CD4-positive, alpha-beta T cell treated with Interleukin-4 for 1 hour (primary cell): Measurements from ENCODE around the gene DCTD.
"Not testable (repeated sequence)": the region's sequence is repeated elsewhere in the genome, so short reads cannot be mapped to it uniquely, and the experiment has no call there.

Source experiments
- DNase-seq, 2 donors: peaks; one replicate each; pipeline ENCODE4 v3.0.0-alpha.2; 2020 to 2022

DCTD gene

DNA sequence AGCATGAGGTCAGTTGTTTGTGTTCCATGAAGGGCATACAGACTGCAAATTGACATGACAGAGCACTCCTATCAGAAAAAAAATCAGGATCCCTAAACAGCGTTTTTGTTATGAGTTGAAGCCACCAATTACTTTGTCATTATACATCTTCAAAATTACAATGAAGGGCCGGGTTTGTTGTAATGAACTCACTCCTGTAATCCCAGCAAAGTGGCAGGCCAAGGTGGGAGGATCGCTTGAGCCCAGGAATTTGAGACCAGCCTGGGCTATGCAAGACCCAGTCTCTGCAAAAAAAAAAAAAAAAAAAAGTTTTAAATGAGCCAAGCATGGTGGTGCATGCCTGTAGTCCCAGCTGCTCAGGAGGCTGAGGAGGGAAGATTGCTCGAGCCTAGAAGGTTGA, 3.5 kb upstream of the DCTD start:
- no peak for DNase-seq

- DNase-seq, result peak; percentile 24 to 71
These were observed 1.7 kb upstream of the DCTD start for GRCh38 chr4:182918791-182919302.

GRCh38 chr4:182918044-182918607, 940 bp upstream of the DCTD start:
- DNase-seq, result no peak

DNA sequence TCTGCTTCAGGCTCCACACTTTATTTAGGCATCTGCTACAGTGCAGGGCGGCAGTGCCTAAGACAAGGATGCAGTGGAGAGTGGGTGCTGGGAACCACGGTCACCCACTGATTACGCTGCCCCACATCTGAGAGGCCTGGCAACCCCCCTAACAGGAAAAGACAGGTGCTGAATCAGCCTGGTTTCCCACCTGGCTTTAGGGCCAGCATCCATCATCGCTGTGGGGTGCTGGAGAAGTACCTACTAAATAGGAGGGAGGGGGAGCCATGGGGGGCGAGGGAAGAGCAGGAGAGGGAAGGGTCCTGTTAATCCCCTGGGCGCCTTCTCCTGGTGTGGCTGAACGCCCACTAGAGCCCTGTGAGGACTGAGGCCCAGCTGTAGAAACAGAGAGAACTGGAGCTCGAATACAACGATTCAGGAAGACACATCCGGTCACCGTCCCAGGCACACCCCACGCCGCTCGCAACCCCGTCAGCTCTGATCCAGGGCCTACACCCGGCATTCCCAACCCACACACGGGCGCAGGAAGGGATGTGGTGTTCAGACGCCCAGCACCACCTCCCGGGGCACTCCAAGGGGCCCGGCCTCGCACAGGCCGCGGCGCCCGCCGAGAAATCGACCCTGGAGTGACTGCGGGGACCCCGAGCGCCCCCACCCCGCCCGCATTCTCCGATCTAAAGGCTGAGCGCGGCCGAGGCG, 554 bp downstream of the DCTD start:
- peak in 1 of 2 donors; percentile 34 for DNase-seq

GRCh38 chr4:182914357-182914756, 2.8 kb downstream of the DCTD start:
- DNase-seq, result no peak

GRCh38 chr4:182913621-182914020, 3.6 kb downstream of the DCTD start:
- no peak for DNase-seq

- no peak for DNase-seq
These were observed 4.2 kb downstream of the DCTD start for GRCh38 chr4:182913036-182913435.

DNA sequence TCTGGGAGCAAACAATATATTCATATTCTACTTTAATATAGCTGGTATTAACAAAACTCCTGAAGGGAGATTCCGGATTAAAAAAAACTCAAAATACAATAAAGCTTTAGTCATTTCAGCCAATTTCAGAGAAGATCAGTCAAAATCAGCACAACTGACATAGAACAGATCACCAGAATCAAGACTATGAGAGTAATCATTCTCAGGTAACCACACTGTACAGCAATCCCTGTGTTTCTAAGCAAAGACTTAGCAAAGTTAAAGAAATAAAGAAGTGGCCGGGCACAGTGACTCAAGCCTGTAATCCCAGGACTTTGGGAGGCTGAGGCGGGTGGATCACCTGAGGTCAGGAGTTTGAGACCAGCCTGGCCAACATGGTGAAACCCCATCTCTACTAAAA, 9.1 kb downstream of the DCTD start:
- DNase-seq, result no peak

- no peak for DNase-seq
These were observed 9.8 kb downstream of the DCTD start for GRCh38 chr4:182907396-182907795.

DNA sequence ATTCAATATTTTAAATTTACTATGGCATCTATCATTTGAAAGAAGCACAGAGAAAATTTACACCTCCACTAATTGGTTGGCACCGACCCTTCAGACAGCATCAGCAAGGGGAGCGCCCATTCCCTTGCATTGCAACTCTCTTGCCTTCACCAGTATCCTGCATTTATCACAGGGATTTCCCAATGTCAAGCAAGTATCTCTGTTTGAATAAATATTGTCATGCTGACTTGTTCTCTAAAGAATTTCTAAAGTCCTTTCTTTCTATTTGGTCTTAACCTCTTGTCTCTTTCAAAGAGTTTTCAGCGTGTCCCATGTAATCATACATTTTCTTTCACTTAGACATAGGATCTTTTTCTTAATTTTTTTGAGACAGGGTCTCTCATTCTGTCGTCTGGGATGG, 10.4 kb downstream of the DCTD start:
- DNase-seq, result no peak

DNA sequence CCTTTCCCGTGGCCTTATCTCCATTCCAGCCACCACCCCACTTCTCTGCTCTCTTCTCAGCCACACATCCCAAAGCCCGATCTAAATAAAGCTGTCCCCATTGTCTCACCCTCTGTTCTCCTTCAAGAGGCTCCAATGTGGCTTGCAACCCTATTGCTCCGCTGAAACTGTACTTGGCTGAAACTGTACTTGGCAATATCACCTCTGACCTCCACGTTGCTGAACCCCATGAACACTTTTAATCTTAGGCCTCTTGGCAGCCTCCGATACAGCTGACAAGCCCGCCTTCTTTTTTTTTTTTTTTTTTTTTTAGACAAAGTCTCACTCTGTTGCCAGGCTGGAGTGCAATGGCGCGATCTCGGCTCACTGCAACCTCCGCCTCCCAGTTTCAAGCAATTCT, 12.1 kb downstream of the DCTD start:
- no peak for DNase-seq

GRCh38 chr4:182904211-182904761, 12.9 kb downstream of the DCTD start:
- no peak for DNase-seq

- DNase-seq, result no peak
These were observed 14.2 kb downstream of the DCTD start for GRCh38 chr4:182903013-182903412.

- DNase-seq, result no peak
These were observed 15.8 kb downstream of the DCTD start for GRCh38 chr4:182901337-182901736.

GRCh38 chr4:182900021-182900420, 17.2 kb downstream of the DCTD start:
- not testable (repeated sequence) for DNase-seq

DNA sequence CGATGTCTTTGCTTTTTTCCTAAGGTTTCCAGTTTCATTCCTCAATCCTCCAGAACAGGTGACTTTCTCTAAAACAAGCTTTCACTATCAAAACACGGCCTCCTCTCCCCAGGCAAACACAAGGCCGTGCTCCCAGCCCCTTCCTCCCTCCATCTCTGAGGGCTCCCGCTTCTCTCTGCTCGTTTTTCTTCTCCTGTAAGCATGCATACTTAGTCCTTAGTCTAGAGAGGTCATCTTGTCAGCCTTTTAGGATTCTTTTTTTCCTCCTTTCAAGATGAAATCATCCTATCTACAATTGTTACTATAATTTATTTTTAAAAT, 18.7 kb downstream of the DCTD start:
- DNase-seq, result no peak

DNA sequence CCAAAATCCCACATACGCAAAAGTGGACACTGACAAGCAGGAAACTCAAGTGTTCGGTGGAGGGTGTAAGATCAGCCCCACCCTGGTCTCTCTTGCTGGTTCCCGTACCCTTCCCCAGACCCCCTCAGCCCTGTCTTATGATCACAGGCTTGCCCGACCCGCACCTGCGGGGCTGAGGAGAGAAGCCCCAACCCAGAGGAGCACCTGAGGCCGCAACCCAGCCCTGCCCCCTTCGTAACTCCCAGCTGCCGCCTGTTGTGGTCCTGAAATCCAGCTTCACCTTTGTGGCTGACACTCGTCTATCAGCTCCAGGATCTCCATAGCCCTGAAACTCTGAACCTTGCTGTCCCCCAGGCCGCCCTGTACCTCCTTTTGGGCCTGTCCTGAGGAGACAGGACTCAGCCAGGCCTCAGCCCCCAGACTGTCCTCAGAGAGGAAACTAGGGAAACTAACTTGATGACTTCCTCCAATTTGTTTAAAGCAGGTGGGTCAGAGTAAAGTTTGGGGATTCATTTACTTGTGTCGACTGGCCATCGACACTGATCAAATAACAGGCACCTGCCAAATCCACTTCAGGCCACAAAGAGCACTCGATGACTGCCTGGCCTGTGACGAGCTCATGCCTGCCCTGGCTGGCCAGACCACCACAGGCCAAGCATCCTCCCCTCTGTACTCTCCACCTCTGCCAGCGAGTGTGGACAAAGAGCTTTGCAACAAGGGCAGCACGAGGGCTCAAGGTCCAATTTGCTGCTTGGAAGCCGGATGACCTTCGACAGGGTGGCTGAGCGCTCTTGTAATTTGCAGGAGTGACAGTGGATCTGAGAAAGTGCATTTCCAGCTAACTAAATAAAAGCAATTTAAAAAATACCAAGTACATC, 19.3 kb downstream of the DCTD start:
- no peak for DNase-seq

DNA sequence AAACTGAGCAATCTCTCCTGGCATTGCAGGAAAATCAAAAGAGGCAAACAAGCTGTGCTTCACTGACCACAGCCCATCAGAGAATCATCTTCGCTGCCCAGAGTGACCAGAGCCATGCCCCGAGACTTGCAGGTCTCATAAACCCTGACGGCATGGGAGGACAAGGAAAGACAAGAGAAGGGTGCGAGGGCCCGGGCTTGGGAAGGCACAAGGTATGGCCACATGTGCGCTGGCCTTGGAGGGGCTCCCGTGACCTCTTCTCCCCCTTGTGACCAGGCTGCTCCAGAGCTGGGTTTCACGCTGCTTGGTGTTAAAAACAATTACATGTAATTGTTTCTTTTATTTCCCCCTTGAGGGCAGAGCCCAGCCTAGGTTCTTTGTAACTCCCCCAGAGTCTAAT, 20.8 kb downstream of the DCTD start:
- DNase-seq, result no peak

DNA sequence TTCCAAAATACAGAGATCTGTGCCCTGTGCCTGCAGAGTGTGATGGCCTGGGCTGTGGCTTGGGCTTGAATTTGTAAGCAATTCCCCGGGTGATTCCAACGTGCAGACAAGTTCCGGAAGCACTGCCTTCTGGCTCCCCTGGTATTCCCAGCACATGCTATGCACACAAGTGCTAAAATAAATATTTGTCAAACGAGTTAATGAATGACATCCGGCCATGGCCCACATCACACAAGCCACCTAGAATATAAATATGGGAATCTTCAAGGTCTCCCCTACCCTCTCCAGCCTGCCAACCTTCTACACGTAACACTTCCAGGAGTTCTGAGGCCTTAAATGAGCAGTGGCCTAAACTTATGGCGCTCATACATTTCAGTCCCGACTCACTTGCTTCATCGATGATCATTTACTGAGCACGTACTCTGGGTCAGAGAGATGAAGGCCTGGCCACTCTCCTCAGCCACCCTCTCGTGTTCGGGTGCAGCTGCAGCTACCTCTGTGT, 21.3 kb downstream of the DCTD start:
- no peak for DNase-seq

DNA sequence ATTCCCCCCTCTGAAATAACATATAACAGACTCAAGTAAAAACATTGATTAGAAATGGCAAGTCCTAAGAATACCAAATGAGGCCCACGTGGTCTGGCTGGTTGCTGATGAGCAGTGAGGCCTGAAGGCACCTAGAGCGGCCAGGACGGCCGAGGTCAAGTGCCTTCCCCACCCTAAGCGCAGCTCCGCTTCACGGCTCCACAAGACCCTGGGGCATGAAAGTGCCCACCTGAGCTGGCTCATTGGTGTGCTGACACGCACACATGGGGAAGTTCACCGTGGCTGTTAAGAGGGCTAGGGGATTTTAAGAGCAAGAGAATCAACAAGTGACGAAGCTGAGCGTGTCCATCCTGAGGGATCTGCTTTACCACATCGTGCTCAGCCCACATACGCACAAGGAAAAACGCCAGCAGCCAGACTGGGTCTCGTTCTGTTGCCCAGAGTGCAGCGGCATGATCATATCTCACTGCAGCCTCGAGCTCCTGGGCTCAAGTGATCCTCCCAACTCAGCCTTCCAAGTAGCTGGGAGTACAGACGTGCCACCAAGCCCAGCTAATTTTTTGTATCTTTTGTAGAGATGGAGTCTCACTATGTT, 22.4 kb downstream of the DCTD start:
- no peak for DNase-seq

DNA sequence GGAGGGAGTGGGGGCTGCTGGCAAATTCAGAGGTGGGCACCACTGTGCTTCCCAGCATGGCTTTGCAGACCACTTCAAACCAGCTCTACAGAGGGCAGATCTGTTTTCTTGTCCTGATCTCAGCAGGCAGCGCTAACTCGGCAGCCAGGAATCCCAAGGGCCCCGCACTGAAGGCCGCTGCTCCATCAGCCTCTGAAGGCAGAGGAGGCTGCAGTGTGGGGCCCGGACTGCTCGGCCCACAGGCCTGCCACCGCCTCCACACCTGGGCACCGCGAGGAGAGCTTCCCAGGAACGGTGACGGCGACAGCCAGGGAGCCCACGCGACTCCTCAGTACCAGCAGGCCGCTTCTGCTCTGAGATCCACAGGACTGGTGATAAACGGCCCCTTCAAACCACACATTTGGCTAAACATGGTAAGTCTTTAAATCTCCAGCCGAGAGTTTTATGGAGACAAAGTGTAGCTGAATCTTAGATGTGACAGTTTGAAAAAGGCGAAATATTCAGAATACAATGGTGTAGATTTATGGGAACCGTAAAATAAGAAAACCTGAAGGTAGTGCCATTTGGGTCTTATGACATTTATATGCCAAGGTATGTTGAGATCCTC, 23.6 kb downstream of the DCTD start:
- no peak for DNase-seq

GRCh38 chr4:182893047-182893446, 24.1 kb downstream of the DCTD start:
- DNase-seq, result no peak

- DNase-seq, result no peak
These were observed 27.0 kb downstream of the DCTD start for GRCh38 chr4:182890202-182890601.
